Neural cell (in vitro differentiated cells): ENCODE results near the gene UBXN10. TPM values are rescaled to one million over a fixed set of nuclear protein-coding genes. Genes with fewer than 3 reads are reported as not detected.

Experiments used
- H2AFZ ChIP-seq: fragments of 200-600, 300-800 bp; sonication (generic), shearing (Covaris generic); 2 replicates; pipeline ENCODE4 v1.6.0; 2014; ENCODE audit warnings: low read depth, mild to moderate bottlenecking, antibody characterized with exemption, low read length, moderate library complexity
- H3F3A ChIP-seq: fragments of 200-600 bp; shearing (Covaris generic); 2 replicates; pipeline ENCODE4 v1.6.1; 2016; ENCODE audit warnings: mild to moderate bottlenecking, moderate library complexity, mixed read lengths, antibody characterized with exemption, low read length; ENCODE audit not compliant: insufficient read depth, poor library complexity, severe bottlenecking
- H3K27ac ChIP-seq: fragments of 200-600, 300-800 bp; sonication (generic), shearing (Covaris generic); 2 replicates; pipeline ENCODE4 v1.5.1; 2014; ENCODE audit warnings: mild to moderate bottlenecking, low read length, moderate library complexity
- H3K27me3 ChIP-seq: fragments of 300-800, 200-600 bp; sonication (generic), shearing (Covaris generic); 2 replicates; pipeline ENCODE4 v1.6.0; 2014; ENCODE audit warnings: mild to moderate bottlenecking, low read depth, low read length, moderate library complexity; ENCODE audit not compliant: insufficient read depth
- H3K36me3 ChIP-seq: fragments of 300-800, 200-600 bp; sonication (generic), shearing (Covaris generic); 2 replicates; pipeline ENCODE4 v1.5.1; 2014; ENCODE audit warnings: mild to moderate bottlenecking, antibody characterized with exemption, low read length, moderate library complexity; ENCODE audit not compliant: insufficient read depth
- H3K4me2 ChIP-seq: fragments of 300-800, 200-600 bp; sonication (generic), shearing (Covaris generic); 2 replicates; pipeline ENCODE4 v1.6.0; 2014; ENCODE audit warnings: mild to moderate bottlenecking, low read length
- H3K4me3 ChIP-seq: fragments of 300-800, 200-600 bp; sonication (generic), shearing (Covaris generic); 2 replicates; pipeline ENCODE4 v1.5.1; 2014; ENCODE audit warnings: mild to moderate bottlenecking, low read length, moderate library complexity
- H3K79me2 ChIP-seq: fragments of 200-600 bp; shearing (Covaris generic); replicated peaks from 2 replicates; pipeline ENCODE4 v1.6.0; 2014; ENCODE audit warnings: mild to moderate bottlenecking, low read length, moderate library complexity; ENCODE audit not compliant: insufficient read depth
- H3K9ac ChIP-seq: fragments of 300-800, 200-600 bp; sonication (generic), shearing (Covaris generic); 2 replicates; pipeline ENCODE4 v1.6.1; 2016; ENCODE audit warnings: mild to moderate bottlenecking, low read length, mixed read lengths
- H3K9me2 ChIP-seq: fragments of 200-600 bp; shearing (Covaris generic); 2 replicates; pipeline ENCODE4 v1.6.1; 2016; ENCODE audit warnings: mild to moderate bottlenecking, low read length, mixed read lengths; ENCODE audit not compliant: insufficient read depth
- H3K9me3 ChIP-seq: fragments of 200-600, 300-800 bp; sonication (generic), shearing (Covaris generic); 2 replicates; pipeline ENCODE4 v1.6.1; 2016; ENCODE audit warnings: mild to moderate bottlenecking, mixed run types, low read length, moderate library complexity, mixed read lengths
- H4K20me1 ChIP-seq: fragments of 200-600 bp; shearing (Covaris generic); 2 replicates; pipeline ENCODE4 v1.6.1; 2016; ENCODE audit warnings: mild to moderate bottlenecking, mixed run types; ENCODE audit not compliant: insufficient read depth
- CTCF ChIP-seq: fragments of 450-650 bp; IDR thresholded peaks from 2 replicates; pipeline ENCODE4 v1.5.1; 2014; ENCODE audit warnings: antibody characterized with exemption, mild to moderate bottlenecking, moderate library complexity; ENCODE audit not compliant: poor library complexity, severe bottlenecking
- EP300 ChIP-seq: fragments of 450-650 bp; conservative IDR thresholded peaks from 2 replicates; pipeline ENCODE4 v1.6.1; 2014; ENCODE audit warnings: antibody characterized with exemption, mild to moderate bottlenecking, moderate library complexity; ENCODE audit not compliant: poor library complexity, severe bottlenecking
- EZH2 ChIP-seq: fragments of 200-600, 300-800 bp; shearing (Covaris generic), sonication (generic); IDR thresholded peaks from 2 replicates; pipeline ENCODE4 v1.6.1; 2014; ENCODE audit warnings: antibody characterized with exemption, low read length, borderline replicate concordance, mild to moderate bottlenecking; ENCODE audit not compliant: insufficient read depth, poor library complexity, severe bottlenecking
- MXI1 ChIP-seq: fragments of 450-650 bp; conservative IDR thresholded peaks from 2 replicates; pipeline ENCODE4 v1.6.1; 2014; ENCODE audit warnings: antibody characterized with exemption, mild to moderate bottlenecking; ENCODE audit not compliant: poor library complexity, severe bottlenecking
- POLR2AphosphoS5 ChIP-seq: IDR thresholded peaks from 2 replicates; pipeline ENCODE4 v1.6.1; 2012
- RAD21 ChIP-seq: fragments of 450-650 bp; conservative IDR thresholded peaks from 2 replicates; pipeline ENCODE4 v1.6.1; 2014; ENCODE audit warnings: antibody characterized with exemption, mild to moderate bottlenecking, moderate library complexity
- REST ChIP-seq: IDR thresholded peaks from 2 replicates; pipeline ENCODE4 v1.6.1; 2012; ENCODE audit warnings: borderline replicate concordance
- SMC3 ChIP-seq: fragments of 450-650 bp; conservative IDR thresholded peaks from 2 replicates; pipeline ENCODE4 v1.6.1; 2014; ENCODE audit warnings: antibody characterized with exemption, mild to moderate bottlenecking, moderate library complexity; ENCODE audit not compliant: poor library complexity
- TAF1 ChIP-seq: IDR thresholded peaks from 2 replicates; pipeline ENCODE4 v1.6.1; 2012; ENCODE audit warnings: low read depth
- polyA plus RNA-seq: library from polyadenylated mRNA; depleted of rRNA; stranded (reverse); fragments of >200 nt; gene quantifications from 2 replicates; pipeline ENCODE4 v1.2.3, GENCODE V29; 2014

UBXN10 gene
- polyA plus RNA-seq, 1 donor from 2014 or later: 0.64 TPM

- no peak overlapping the region for H2AFZ ChIP-seq
- no peak overlapping the region for H3K27ac ChIP-seq
- no peaks in the 10 kb centered on the region for H3K36me3 ChIP-seq
- no peaks in the 10 kb centered on the region for H3K27me3 ChIP-seq
- H3K79me2 ChIP-seq: no peaks in the 10 kb centered on the region
- no peaks in the 10 kb centered on the region for H3K9me2 ChIP-seq
- no peaks in the 10 kb centered on the region for H3F3A ChIP-seq
- no peaks in the 10 kb centered on the region for H3K9me3 ChIP-seq
- H3K4me3 ChIP-seq: no peak overlapping the region
- TF ChIP-seq TAF1: no peak
- TF ChIP-seq RAD21: no peak
- TF ChIP-seq MXI1: no peak
- TF ChIP-seq EP300: no peak
- TF ChIP-seq POLR2AphosphoS5: no peak
- TF ChIP-seq CTCF: no peak
- no peak for TF ChIP-seq SMC3
- no peak for TF ChIP-seq REST
- TF ChIP-seq EZH2: no peak
- H4K20me1 ChIP-seq: no peaks in the 10 kb centered on the region
- H3K9ac ChIP-seq: no peak overlapping the region
- H3K4me2 ChIP-seq: no peak overlapping the region
These were observed 15.1 kb downstream of the UBXN10 start for GRCh38 chr1:20200966-20201365.

GRCh38 chr1:20202166-20202565 lies 16.3 kb downstream of the UBXN10 start:
- Histone ChIP-seq H3K79me2 (no peaks in the 10 kb centered on the region), H3F3A (no peaks in the 10 kb centered on the region), H3K27ac (no peak overlapping the region), H3K27me3 (no peaks in the 10 kb centered on the region), H3K9ac (no peak overlapping the region), H3K9me3 (no peaks in the 10 kb centered on the region), H3K9me2 (no peaks in the 10 kb centered on the region), H3K36me3 (no peaks in the 10 kb centered on the region), H3K4me3 (no peak overlapping the region), H3K4me2 (no peak overlapping the region), H4K20me1 (no peaks in the 10 kb centered on the region), H2AFZ (no peak overlapping the region)
- no peak for TF ChIP-seq EP300
- no peak for TF ChIP-seq RAD21
- no peak for TF ChIP-seq TAF1
- no peak for TF ChIP-seq CTCF
- no peak for TF ChIP-seq POLR2AphosphoS5
- no peak for TF ChIP-seq EZH2
- no peak for TF ChIP-seq REST
- no peak for TF ChIP-seq MXI1
- TF ChIP-seq SMC3: no peak
